ENCODE results near the gene SMIM13.
"Not testable (repeated sequence)": the region's sequence is repeated elsewhere in the genome, so short reads cannot be mapped to it uniquely, and the experiment has no call there.

Gene SMIM13

DNA sequence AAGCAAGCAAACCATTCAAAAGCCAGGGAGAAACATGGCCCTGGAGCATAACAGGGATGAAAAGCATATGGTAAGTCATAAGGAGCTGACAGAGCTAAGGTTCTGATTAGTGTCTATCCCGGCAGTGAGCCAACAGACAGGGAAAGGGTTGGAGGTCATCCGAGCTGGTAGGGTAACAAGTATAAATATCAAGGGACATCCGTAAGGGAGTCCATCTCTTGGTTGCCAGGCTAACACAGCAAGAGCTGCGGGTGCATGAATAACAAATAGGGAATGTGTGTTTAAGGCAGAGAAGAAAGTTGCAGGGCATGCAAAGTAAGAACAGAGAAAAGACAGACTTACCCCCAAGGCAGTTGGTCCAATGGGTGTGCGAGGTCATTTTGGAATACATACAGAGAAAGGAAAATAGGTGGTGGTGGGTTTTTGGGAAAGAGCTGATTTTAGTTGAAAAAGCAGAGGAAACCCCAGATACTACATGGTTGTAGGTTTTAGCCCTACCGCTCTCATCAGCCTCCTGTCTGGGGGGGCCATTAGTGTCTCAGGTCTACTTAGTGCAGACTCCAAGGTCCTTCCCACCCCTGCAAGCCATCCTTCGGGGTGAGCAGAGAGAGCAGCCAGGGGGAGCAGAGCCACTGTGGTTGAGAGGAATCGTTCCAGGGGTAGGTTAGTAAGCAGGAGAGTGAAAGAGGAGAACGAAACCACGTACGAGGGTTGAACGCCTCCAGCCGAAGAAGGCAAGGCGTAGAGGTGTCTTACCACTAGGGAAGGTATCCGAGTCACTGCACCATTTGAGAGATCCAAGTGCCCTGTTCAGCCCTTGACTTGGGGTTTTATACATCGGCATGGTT, 17.5 kb downstream of the SMIM13 start, which contains the start of gene ERVFRD-1:
TSS of gene ERVFRD-1 (minus strand) at position 805 of the 848 bp plus-strand sequence. CDS start 6,415 bp downstream, outside the sequence.
- Histone ChIP-seq H3K79me2 (ENCODE audit: insufficient read depth, low read length) (peaks cover 91% of the 10 kb centered on the region), H3K36me3 (ENCODE audit: insufficient read depth, low read length) (no peaks in the 10 kb centered on the region), H3K9me3 (ENCODE audit: insufficient read depth, low read length, severe bottlenecking) (no peaks in the 10 kb centered on the region), H3K4me1 (ENCODE audit: insufficient read depth, low read length) (peaks cover 34% of the 10 kb centered on the region), H4K20me1 (ENCODE audit: insufficient read depth, low read length) (peaks cover 66% of the 10 kb centered on the region; the same call in 1 of the 2 replicates), H3K4me3 (ENCODE audit: low read depth in 1 of 2, low read length in 2 of 2) (peak within 1 kb of the TSS in 1 of 2 experiments; percentile 19; a peak in 2 of 4 replicates), H3K27ac (ENCODE audit: low read length) (peak within 1 kb of the TSS; percentile 67), H3K9ac (ENCODE audit: low read depth, low read length) (no peak within 1 kb of the TSS), H3K27me3 (ENCODE audit: insufficient read depth, low read length, poor library complexity) (no peaks in the 10 kb centered on the region), H3K4me2 (ENCODE audit: insufficient read depth, low read length) (peak within 1 kb of the TSS; percentile 52), H2AFZ (ENCODE audit: low read depth, low read length) (no peak within 1 kb of the TSS)
- TF ChIP-seq EZH2 (IDR thresholded peaks at IDR 0.05; ENCODE audit: borderline replicate concordance, low read depth, low read length, severe bottlenecking) = no peak
- peak; percentile 74 for ATAC-seq (ENCODE audit: insufficient read depth, low read depth)
- DNase-seq = peak; percentile 40

DNA sequence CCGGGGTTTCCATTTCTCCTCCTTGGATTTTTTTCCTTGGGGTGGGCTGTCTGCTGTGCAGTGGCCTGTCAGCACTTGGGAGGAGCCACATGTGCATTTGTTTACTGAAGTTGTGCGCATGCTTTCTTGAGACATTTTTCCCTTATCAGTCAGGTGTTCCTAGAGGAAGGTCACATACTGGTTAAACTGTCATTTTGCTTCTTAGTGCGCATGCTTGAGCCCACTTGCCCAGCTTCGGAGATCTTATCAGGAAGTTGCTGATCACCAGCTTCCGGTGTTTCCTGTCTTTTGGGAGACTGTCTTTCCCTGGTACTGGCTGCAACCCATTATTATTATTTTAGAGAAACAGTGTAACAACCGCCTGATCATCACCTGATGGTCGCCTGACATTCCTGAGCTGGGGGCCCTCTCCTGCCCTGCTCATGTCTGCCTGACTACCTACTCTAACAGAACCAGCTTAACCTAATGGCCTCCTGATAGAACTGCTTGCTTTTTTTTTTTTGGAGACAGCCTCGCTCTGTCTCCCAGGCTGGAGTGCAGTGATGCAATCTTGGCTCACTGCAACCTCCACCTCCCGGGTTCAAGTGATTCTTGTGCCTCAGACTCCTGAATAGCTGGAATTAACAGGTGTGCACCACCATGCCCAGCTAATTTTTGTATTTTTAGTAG, 18.3 kb downstream of the SMIM13 start:
- no peaks in the 10 kb centered on the region for H3K27me3 ChIP-seq (ENCODE audit: insufficient read depth, low read length, poor library complexity)
- H3K9ac ChIP-seq (ENCODE audit: low read depth, low read length) = no peak overlapping the region
- H3K4me2 ChIP-seq (ENCODE audit: insufficient read depth, low read length) = peak overlapping the region; percentile 52
- peaks cover 34% of the 10 kb centered on the region for H3K4me1 ChIP-seq (ENCODE audit: insufficient read depth, low read length)
- no peaks in the 10 kb centered on the region for H3K36me3 ChIP-seq (ENCODE audit: insufficient read depth, low read length)
- peak overlapping the region; percentile 67 for H3K27ac ChIP-seq (ENCODE audit: low read length)
- ATAC-seq (ENCODE audit: insufficient read depth, low read depth) = peak; percentile 79
- H2AFZ ChIP-seq (ENCODE audit: low read depth, low read length) = no peak overlapping the region
- H3K4me3 ChIP-seq (ENCODE audit: low read depth in 1 of 2, low read length in 2 of 2) = peak overlapping the region in 1 of 2 experiments; percentile 19; a peak in 2 of 4 replicates
- no peaks in the 10 kb centered on the region for H3K9me3 ChIP-seq (ENCODE audit: insufficient read depth, low read length, severe bottlenecking)
- TF ChIP-seq CTCF (IDR thresholded peaks at IDR 0.05; ENCODE audit: borderline replicate concordance, extremely low read depth, low read length, poor library complexity, severe bottlenecking) (no peak), EZH2 (IDR thresholded peaks at IDR 0.05; ENCODE audit: borderline replicate concordance, low read depth, low read length, severe bottlenecking) (no peak)
- H4K20me1 ChIP-seq (ENCODE audit: insufficient read depth, low read length) = peaks cover 59% of the 10 kb centered on the region; the same call in 1 of the 2 replicates
- DNase-seq = peak; percentile 74
- H3K79me2 ChIP-seq (ENCODE audit: insufficient read depth, low read length) = peaks cover 89% of the 10 kb centered on the region

DNA sequence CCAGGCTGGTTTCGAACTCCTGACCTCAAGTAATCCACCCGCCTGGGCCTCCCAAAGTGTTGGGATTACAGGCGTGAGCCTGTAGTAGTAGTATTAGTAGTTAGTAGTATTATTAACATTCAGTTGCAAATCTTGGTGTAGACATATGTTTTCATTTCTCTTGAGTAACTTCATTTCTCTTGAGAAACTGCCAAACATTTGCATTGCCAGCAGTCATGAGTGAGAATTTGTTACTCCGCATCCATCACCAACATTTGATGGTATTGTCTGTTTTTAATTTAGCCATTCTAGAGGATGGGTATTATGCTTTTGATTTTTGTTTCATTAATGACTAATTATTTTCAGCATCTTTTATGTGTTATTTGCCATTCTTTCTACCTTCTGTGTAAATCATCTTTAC, 19.4 kb downstream of the SMIM13 start:
- no peak overlapping the region for H3K4me3 ChIP-seq (ENCODE audit: low read depth in 1 of 2, low read length in 2 of 2)
- no peaks in the 10 kb centered on the region for H3K9me3 ChIP-seq (ENCODE audit: insufficient read depth, low read length, severe bottlenecking)
- H3K4me1 ChIP-seq (ENCODE audit: insufficient read depth, low read length) = peaks cover 34% of the 10 kb centered on the region
- ATAC-seq (ENCODE audit: insufficient read depth, low read depth) (no peak), DNase-seq (no peak)
- no peaks in the 10 kb centered on the region for H3K36me3 ChIP-seq (ENCODE audit: insufficient read depth, low read length)
- TF ChIP-seq EZH2 (IDR thresholded peaks at IDR 0.05; ENCODE audit: borderline replicate concordance, low read depth, low read length, severe bottlenecking) = no peak
- TF ChIP-seq CTCF (IDR thresholded peaks at IDR 0.05; ENCODE audit: borderline replicate concordance, extremely low read depth, low read length, poor library complexity, severe bottlenecking) = no peak
- H3K79me2 ChIP-seq (ENCODE audit: insufficient read depth, low read length) = peaks cover 87% of the 10 kb centered on the region
- H3K9ac ChIP-seq (ENCODE audit: low read depth, low read length) = no peak overlapping the region
- H2AFZ ChIP-seq (ENCODE audit: low read depth, low read length) = no peak overlapping the region
- H3K4me2 ChIP-seq (ENCODE audit: insufficient read depth, low read length) = no peak overlapping the region
- peaks cover 51% of the 10 kb centered on the region; the same call in 1 of the 2 replicates for H4K20me1 ChIP-seq (ENCODE audit: insufficient read depth, low read length)
- no peaks in the 10 kb centered on the region for H3K27me3 ChIP-seq (ENCODE audit: insufficient read depth, low read length, poor library complexity)
- no peak overlapping the region for H3K27ac ChIP-seq (ENCODE audit: low read length)

DNA sequence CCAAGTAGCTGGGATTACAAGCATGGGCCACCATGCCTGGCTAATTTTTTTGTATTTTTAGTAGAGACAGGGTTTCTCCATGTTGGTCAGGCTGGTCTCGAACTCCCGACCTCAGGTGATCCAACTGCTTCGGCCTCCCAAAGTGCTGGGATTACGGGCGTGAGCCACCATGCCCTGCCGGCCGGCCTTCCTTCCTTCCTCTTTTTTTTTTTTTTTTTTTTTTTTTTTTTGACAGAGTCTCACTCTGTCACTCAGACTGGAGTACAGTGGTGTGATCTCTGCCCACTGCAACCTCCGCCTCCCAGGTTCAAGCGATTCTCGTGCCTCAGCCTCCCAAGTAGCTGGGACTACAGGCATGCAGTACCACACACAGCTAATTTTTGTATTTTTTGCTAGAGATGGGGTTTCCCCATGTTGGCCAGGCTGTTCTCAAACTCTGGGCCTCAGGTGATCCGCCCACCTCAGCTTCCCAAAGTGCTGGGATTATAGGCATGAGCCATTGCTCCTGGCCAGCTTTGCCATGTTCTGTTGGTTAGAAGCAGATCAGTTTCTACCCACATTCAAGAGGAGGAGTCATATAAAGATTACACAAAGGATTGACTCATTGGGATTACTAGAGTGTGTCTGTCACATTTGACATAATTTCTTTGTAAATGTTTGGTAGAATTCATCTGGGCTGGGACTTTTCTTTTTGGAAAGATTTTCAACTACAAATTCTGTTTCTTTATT, 22.3 kb downstream of the SMIM13 start:
- Histone ChIP-seq H3K4me1 (ENCODE audit: insufficient read depth, low read length) (peaks cover 13% of the 10 kb centered on the region), H3K79me2 (ENCODE audit: insufficient read depth, low read length) (peaks cover 84% of the 10 kb centered on the region), H4K20me1 (ENCODE audit: insufficient read depth, low read length) (peaks cover 47% of the 10 kb centered on the region)
- not testable (repeated sequence) for H3K4me3 ChIP-seq (ENCODE audit: low read depth in 1 of 2, low read length in 2 of 2); H3K27ac ChIP-seq (ENCODE audit: low read length); H3K9ac ChIP-seq (ENCODE audit: low read depth, low read length); H2AFZ ChIP-seq (ENCODE audit: low read depth, low read length); ATAC-seq (ENCODE audit: insufficient read depth, low read depth); DNase-seq; H3K36me3 ChIP-seq (ENCODE audit: insufficient read depth, low read length); H3K4me2 ChIP-seq (ENCODE audit: insufficient read depth, low read length); H3K9me3 ChIP-seq (ENCODE audit: insufficient read depth, low read length, severe bottlenecking); H3K27me3 ChIP-seq (ENCODE audit: insufficient read depth, low read length, poor library complexity)
